Measurements from ENCODE around the gene ROBO2.

Gene ROBO2

GRCh38 chr3:77526573-77527113 is 486.7 kb downstream of the ROBO2 start:
- DNase-seq, result no peak

DNA sequence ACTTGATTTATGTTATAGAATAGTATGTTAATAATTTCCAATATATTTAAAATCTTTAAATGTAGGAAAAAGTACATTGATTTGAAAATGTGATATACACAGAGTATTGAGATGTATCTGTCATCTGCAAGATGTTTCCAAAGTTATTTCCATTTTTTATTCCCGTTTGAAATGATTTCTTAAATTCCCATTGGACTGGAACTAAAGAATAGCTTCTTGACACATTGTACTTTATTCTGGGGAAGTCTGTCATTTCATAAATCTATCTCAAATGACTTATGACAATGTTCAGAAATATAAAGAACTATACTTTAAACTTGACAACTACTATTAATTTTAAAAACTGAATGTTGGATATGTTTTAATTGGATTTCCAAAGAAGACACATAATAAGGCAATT is 489.6 kb downstream of the ROBO2 start:
- no peak for DNase-seq

DNA sequence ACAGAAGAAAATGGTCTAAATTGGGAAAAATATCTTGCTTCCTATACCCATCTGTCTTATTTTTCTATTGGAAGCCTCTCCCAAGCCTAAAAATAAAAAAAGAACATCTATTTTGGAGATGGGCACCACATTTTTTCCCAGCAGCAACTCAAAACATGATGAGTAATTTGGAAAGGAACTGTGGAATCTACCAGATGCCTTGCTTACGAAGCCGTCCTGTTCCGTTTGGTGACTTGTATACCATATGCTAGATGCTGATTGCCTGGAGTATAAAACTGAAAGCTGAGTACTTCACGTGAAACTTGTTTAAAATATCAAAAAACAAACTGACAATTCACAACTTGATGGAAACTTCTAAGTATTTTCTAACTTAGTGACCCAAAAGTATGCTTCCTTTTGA is 491.0 kb downstream of the ROBO2 start:
- no peak for DNase-seq

- DNase-seq, result no peak
These were observed 495.2 kb downstream of the ROBO2 start for GRCh38 chr3:77535116-77535515.

- DNase-seq, result no peak
These were observed 496.3 kb downstream of the ROBO2 start for GRCh38 chr3:77536038-77536775.

GRCh38 chr3:77539014-77539413 is 499.1 kb downstream of the ROBO2 start:
- DNase-seq, result no peak

GRCh38 chr3:77539677-77540076 is 499.8 kb downstream of the ROBO2 start:
- no peak for DNase-seq

- DNase-seq, result no peak
These were observed 501.5 kb downstream of the ROBO2 start for GRCh38 chr3:77541203-77541922.

DNA sequence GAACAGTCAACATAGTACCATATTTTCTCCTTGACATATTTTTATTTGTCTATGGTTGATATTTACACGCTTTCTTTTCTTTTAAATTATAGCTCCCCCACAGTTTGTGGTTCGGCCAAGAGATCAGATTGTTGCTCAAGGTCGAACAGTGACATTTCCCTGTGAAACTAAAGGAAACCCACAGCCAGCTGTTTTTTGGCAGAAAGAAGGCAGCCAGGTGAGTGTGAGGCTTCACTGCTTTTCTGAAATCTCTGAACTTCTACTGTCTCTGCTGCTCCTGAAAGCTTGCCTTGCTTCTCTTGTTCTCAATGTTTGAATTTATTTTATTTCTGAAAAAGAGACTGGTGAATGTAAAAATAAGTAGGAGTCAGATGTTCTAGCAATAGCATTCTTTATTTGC is 506.3 kb downstream of the ROBO2 start:
- no peak for DNase-seq

DNA sequence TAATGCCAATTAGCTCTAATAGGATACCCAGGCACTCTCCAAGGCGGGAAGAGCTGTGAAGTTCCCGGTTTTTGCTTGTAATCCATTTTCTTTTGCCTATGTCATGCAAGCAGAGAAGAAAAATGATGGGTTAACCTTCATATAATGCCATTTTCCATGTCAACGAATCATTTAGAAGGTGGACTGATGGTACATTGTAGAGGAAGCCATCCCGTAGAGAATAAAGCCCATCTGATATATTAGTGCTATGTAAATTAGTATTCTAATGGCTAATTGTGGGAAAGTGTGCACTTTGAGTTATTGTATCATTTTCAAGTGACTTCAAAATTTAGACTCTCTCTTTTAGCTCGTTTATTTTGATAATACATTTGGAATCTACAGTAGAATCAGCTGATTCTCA is 509.1 kb downstream of the ROBO2 start:
- DNase-seq, result no peak

GRCh38 chr3:77553240-77553639 is 513.3 kb downstream of the ROBO2 start:
- no peak for DNase-seq

DNA sequence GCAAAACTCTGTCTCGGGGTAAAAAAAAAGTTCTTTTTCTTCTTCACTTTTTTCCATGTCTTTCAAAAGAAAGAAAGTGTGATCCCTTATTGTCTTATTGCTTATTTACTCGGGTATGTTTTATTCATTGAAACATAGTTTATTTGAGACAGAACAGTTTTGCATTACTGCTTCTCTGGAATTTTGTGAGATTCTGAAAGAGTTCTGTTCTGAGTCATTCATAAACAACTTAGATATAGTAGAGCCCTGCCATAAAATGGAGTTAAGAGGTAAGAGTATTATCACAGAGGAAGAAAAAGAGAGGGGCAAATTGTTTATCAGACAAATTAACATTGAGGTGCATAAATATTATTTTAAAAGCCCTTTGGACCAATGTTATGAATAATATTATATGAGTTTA is 522.2 kb downstream of the ROBO2 start:
- no peak for DNase-seq

- no peak for DNase-seq
These were observed 523.1 kb downstream of the ROBO2 start for GRCh38 chr3:77563012-77563411.

- DNase-seq, result no peak
These were observed 526.2 kb downstream of the ROBO2 start for GRCh38 chr3:77566055-77566454.

- no peak for DNase-seq
These were observed 532.2 kb downstream of the ROBO2 start for GRCh38 chr3:77571971-77572715.

GRCh38 chr3:77577264-77577663 is 537.4 kb downstream of the ROBO2 start:
- DNase-seq, result no peak

- no peak for DNase-seq
These were observed 546.3 kb downstream of the ROBO2 start for GRCh38 chr3:77586216-77586615.

DNA sequence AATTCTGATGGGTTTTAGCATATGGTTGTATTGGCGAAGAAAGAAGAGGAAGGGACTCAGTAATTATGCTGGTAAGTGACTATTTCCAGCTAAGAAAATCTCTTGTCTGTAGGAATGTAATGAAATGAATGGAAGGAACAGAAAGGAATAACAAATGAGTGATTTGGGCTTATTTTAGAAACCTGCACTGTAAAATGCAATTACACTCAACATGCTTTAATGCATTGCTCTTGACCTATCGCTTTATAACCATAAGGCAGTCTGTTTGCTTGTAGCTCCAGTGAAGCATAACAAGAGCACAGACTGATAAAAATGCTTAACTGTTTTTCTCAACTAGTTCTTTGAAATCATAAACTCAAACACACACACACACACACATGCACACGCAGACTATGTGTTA is 549.0 kb downstream of the ROBO2 start:
- no peak for DNase-seq

GRCh38 chr3:77590191-77590590 is 550.3 kb downstream of the ROBO2 start:
- no peak for DNase-seq

- no peak for DNase-seq
These were observed 555.5 kb downstream of the ROBO2 start for GRCh38 chr3:77595371-77595870.

DNA sequence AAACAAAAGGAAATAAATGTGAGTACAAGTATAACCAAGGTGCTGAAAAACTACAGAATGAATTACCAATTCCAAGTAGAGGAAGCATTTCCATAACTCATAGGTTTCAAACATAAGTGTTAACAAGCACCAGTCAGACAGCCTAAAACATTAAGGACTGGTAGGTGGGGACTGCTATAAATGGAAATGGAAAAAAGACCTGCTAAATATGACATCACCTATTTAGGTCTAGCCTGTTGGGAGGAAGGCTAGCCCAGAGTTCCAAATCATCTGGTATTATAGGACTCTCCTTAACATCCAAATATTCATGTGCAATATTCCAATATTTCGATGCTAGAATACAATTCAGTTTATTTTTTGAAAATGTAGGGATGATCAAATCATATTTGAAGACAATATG is 560.0 kb downstream of the ROBO2 start:
- DNase-seq, result no peak

GRCh38 chr3:77601823-77602415 is 562.0 kb downstream of the ROBO2 start:
- DNase-seq, result no peak

GRCh38 chr3:77602722-77603121 is 562.8 kb downstream of the ROBO2 start:
- DNase-seq, result no peak

Data from OCI-M1 (cell line).